Measurements from ENCODE around the gene SEMA3B.
"Not testable (repeated sequence)": the region's sequence is repeated elsewhere in the genome, so short reads cannot be mapped to it uniquely, and the experiment has no call there.

Gene SEMA3B

GRCh38 chr3:50260027-50260941 lies 8.7 kb upstream of the SEMA3B start:
- peak; percentile 69 for DNase-seq

- DNase-seq, result no peak
Observed at GRCh38 chr3:50260942-50261441, 8.0 kb upstream of the SEMA3B start.

GRCh38 chr3:50261505-50261904 lies 7.4 kb upstream of the SEMA3B start:
- DNase-seq, result no peak

- not testable (repeated sequence) for DNase-seq
Observed at GRCh38 chr3:50262200-50262599, 6.7 kb upstream of the SEMA3B start.

- no peak for DNase-seq
Observed at GRCh38 chr3:50262778-50263177, 6.2 kb upstream of the SEMA3B start.

- DNase-seq, result no peak
Observed at GRCh38 chr3:50263478-50264382, 5.2 kb upstream of the SEMA3B start.

GRCh38 chr3:50264383-50264963 lies 4.5 kb upstream of the SEMA3B start:
- DNase-seq, result no peak

GRCh38 chr3:50264964-50265485 lies 3.9 kb upstream of the SEMA3B start:
- no peak for DNase-seq

- no peak for DNase-seq
Observed at GRCh38 chr3:50265571-50265970, 3.4 kb upstream of the SEMA3B start.

- no peak for DNase-seq
Observed at GRCh38 chr3:50266017-50266416, 2.9 kb upstream of the SEMA3B start.

- no peak for DNase-seq
Observed at GRCh38 chr3:50266836-50267235, 2.1 kb upstream of the SEMA3B start.

- no peak for DNase-seq
Observed at GRCh38 chr3:50267280-50267913, 1.6 kb upstream of the SEMA3B start.

GRCh38 chr3:50268276-50268675 lies 671 bp upstream of the SEMA3B start:
- no peak for DNase-seq

- no peak for DNase-seq
Observed at GRCh38 chr3:50269460-50269859, 513 bp downstream of the SEMA3B start.

- no peak for DNase-seq
Observed at GRCh38 chr3:50269977-50270413, 1.0 kb downstream of the SEMA3B start.

- DNase-seq, result no peak
Observed at GRCh38 chr3:50270422-50271224, 1.7 kb downstream of the SEMA3B start.

- no peak for DNase-seq
Observed at GRCh38 chr3:50271314-50271936, 2.5 kb downstream of the SEMA3B start.

- not testable (repeated sequence) for DNase-seq
Observed at GRCh38 chr3:50272538-50272910, 3.6 kb downstream of the SEMA3B start.

- DNase-seq, result peak; percentile 82
Observed at GRCh38 chr3:50272911-50273688, 4.2 kb downstream of the SEMA3B start.

- no peak for DNase-seq
Observed at GRCh38 chr3:50273689-50274065, 4.7 kb downstream of the SEMA3B start.

Data from activated T-cell treated with anti-CD3 and anti-CD28 coated beads for 4 hours (primary cell).